Stimulated activated CD8-positive, alpha-beta memory T cell treated with anti-CD3 and anti-CD28 coated beads, Interleukin-7, amount 100 ng/mL, for 48 hours (primary cell): Measurements from ENCODE around the gene NUDCD3.
"Not testable (repeated sequence)": the region's sequence is repeated elsewhere in the genome, so short reads cannot be mapped to it uniquely, and the experiment has no call there.

Experiments
- DNase-seq, 2 donors: peaks; one replicate each; pipeline ENCODE4 v3.0.0-alpha.2; 2020; ENCODE audit warnings: low read depth in 1 of 2; ENCODE audit errors: extremely low read depth in 1 of 2

NUDCD3 gene

DNA sequence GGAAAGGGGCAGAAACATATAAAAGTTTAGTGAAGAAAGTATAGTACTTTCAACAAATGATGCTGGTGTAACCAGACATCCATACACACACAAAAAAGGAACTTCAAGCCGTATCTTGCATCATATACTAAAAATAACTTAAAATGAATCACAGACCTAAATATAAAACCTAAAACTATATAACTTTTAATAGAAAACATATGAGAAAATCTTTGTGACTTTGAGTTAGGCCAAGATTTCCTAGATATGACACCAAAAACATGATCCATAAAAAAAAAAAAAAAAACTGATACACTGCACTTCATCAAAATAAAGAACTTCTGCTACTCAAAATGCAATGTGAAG lies 40.9 kb downstream of the NUDCD3 start:
- no peak for DNase-seq

DNA sequence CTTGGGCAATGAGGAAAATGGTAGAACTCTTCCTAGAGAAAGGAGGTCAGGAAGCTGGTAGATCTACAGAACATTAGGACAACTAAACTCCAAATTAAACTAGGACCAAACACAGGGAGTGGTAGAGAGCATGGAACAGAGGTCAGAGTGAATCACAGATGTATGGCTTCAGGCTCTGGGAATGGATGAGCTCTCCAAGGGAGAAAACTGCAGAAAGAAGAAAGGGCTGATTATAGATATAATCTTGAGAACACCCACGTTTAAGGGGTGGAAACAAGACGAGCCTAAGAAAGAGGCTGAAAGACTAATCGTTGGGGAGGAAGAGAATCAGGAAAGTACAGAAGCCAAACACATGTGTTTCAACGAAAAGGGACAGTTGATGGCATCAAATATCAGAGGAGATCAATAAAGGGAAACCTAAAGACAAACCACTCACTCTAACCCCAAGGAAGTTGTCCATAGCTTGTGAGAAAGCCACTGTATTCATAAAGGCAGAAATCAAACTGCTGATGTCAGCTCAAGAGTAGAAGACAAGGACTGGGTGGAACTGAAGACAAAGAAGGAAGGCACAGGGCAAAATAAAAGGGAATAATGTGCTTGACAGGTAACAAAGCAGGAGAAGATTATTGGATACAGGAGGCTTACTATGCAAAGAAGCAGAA lies 41.4 kb downstream of the NUDCD3 start:
- DNase-seq = no peak

GRCh38 chr7:44447874-44448425 lies 42.5 kb downstream of the NUDCD3 start:
- DNase-seq = no peak

DNA sequence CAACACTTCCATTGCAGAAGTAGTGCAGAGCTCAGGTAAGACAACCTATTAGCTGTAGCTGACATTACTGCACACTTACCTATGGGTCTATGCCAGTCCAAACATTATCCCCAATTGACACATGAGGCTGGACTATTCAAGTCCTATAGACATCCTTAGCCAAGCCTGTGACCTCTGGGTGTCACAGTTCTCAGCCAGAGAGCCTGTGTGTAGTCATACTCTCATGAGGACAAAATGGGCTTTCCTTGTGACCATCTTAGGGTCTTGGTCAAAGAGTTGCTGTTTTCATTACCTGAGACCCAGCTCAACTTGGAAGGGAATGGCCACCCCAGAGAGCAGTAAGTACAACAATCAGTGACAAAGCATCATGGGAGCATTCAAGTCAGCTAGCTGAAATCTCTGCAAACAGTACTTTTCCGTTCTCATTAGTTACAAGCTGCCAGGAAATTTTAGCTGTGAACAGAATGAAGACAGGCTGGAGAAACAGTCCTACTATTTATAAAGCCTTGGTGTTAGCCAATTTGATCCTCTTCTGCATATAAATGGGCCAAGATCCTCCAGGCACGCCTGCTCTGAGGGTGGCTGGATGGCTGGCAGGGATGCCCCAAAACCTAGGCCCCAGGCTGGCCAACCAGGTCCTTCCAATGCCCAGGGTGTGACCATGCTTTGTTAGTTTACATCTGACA lies 44.3 kb downstream of the NUDCD3 start:
- no peak for DNase-seq

DNA sequence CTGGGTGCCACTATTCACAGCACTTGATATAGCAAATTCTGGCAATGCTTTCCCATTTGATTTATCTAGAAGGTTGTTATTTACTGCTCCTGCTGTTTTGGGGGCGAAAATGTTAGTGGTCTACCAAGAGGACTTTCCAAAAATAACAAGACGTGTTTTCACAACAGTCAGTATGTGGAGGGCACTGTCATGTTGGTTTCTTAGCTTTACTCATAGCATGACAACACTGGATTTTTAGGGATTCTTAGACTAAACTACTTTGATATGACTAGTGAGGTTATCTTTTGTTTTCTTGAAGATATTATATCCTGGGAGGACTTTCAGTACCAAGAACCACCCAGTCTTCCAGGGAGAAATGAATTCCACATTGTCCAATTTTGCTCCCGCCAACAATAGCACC lies 49.4 kb downstream of the NUDCD3 start:
- DNase-seq = no peak

- no peak for DNase-seq
Measured at GRCh38 chr7:44440577-44441078, 49.8 kb downstream of the NUDCD3 start.

DNA sequence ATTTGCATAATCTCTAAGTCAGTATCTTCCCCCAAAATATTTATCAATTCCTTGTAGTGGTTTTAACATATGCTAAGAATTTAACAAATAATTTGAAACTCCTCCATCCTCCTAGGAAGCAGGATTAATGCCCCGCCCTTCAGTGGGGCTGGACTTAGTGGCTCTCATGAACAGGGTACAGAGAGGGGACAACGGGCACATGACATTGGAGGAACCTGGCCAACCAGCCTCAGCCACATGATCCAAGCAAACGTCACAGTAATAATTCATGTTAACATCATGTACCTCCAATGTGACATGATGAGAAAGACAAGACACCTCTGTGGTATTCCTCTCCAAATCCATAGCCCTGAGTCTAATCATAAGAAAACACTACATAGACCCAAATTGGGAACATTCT lies 50.5 kb downstream of the NUDCD3 start:
- no peak for DNase-seq

- DNase-seq = no peak
Measured at GRCh38 chr7:44438816-44439215, 51.6 kb downstream of the NUDCD3 start.

- DNase-seq = no peak
Measured at GRCh38 chr7:44434201-44434600, 56.3 kb downstream of the NUDCD3 start.

DNA sequence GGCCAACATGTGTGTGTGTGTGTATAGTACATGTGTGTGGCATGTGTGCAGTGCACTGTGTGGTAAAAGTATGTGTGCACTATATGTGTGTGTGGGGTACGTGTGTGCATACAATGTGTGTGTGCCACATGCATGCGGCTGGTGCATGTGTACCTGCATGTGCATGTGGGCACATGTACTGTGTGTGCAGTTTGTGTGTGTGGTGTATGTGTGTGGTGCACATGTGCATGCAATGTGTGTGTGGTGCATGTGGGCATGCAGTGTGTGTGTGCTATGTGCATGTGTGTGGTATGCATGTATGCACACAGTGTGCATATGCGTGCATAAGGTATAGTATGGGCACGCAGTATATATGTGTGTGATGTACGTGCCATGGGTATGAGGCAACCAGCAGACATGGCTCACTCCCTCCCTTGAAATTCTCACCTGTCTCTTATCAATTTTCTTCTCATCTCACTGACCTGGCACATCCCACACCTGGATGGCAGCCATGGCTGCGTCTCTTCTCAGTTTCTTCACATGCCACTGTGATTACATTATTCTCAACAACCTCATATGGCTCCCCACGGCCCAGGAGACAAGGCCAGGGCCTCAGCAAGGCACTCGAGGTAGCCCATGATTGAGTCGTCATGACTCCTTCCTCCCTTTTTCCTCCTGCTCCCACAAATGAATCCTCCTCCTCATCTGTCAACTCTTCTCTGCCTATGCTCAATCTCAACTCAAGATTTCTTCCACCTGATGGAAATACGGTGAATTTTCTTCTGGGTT lies 57.0 kb downstream of the NUDCD3 start:
- no peak for DNase-seq

DNA sequence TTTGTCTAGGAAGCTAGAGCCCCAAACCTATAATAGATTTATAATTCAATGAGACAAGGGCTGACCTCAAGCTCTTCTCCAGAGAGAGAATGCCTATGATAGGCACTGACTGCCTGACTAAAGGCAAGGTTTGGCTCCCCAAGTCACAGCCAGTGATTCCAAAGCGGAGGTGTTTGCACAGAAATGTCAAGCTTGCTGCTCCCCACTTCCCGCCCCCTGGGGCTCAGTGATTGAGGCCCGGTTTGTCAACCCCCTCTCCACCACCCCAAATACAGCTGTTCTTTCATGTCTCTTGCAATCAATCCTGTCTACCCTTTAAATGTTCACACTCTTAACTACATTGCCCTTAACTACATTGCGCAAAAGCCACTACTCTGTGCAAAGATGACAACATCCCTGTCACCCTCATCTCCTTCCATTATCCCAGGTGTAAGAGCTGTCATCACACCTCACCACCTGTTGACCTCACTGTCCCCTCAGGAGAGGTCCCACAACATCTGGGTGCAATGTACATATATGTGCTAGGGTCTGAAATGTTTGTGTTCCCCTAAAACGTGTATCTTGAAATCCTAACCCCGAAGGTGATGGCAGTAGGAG lies 58.0 kb downstream of the NUDCD3 start:
- no peak for DNase-seq

- DNase-seq = no peak
Measured at GRCh38 chr7:44431091-44431608, 59.3 kb downstream of the NUDCD3 start.

DNA sequence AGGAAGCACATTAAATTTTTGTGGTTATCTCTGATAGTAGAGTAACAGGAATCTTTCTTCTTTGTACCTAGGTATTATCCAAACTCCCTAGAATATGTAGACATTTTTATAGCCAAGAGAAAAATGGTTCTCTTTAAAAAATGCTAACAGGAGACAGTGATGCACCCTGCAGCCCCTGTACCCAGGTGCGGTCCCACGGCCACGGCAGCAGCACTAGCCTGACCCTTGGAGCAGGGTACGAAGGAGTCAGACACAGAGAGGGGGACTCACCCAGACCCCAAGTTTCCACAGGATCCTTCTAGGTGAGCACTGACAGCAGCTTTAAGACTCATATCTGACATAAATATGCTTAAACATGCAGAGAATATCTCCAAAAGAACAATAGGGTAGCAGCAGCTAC lies 60.4 kb downstream of the NUDCD3 start:
- no peak for DNase-seq

DNA sequence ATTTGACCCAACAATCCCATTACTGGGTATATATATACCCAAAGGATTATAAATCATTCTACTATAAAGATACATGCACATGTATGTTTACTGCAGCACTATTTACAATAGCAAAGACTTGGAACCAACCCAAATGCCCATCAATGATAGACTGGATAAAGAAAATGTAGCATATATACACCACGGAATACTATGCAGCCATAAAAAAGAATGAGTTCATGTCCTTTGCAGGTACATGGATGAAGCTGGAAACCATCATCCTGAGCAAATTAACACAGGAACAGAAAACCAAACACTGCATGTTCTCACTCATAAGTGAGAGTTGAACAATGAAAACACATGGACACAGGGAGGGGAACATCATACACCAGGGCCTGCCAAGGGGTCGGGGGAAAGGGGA lies 65.7 kb downstream of the NUDCD3 start:
- DNase-seq = not testable (repeated sequence)

GRCh38 chr7:44416941-44417340 lies 73.5 kb downstream of the NUDCD3 start:
- no peak for DNase-seq

DNA sequence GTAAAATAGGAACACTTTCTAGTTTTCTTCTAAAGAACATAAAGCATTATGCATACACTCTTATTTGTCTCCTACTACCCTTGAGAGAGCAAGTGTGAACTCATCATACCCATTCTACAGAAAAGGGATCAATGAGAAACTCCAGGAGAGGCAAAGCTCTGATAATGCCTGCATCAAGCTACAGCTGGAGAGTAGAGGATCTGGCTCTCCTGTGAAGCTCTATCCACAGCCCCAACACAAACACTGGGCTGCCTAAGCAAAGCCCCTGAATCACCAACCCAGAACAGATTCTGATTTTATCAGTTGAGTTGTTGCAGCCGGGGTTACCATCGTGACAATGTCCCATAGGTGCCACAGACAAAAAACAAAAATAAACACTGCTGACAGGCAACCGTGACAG lies 74.9 kb downstream of the NUDCD3 start:
- DNase-seq = no peak

DNA sequence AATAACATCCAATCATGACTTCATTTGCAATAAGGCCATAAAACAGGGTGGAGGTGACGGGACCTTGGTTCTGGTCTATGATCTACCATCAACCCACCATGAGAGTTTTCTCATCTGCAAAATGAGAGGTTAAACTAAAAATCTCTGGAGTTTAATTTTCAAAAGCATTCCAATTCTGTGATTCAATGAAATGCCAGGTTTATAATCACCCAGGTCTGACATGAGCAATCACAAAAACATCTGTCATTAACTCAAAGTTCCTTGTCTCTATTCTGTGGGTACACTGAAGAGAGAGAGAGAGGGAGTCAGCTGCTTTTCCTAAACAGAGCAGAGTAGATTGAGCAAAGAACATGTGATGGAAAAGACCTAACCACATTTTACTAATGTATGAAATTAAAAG lies 75.4 kb downstream of the NUDCD3 start:
- DNase-seq = no peak

GRCh38 chr7:44411306-44411705 lies 79.2 kb downstream of the NUDCD3 start:
- no peak for DNase-seq

DNA sequence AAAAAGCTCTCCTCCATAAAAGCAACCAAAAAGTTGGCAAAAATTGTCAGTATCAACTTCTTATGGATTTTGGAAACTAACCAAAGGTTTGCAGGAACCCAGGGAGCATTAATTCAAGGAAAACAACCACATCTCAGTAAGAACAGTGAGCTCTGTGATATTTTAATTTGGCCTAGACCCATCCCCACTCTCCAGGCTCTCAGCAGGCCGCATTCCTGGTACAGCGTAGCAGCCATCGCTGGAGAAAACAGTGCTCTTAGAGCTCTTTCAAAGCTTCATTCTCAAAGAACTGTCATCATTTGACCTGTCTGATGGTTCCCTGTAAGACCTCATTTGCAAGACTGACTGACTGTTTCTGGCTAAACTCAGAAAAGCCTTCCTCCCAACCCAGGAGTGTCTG lies 81.9 kb downstream of the NUDCD3 start:
- no peak for DNase-seq

DNA sequence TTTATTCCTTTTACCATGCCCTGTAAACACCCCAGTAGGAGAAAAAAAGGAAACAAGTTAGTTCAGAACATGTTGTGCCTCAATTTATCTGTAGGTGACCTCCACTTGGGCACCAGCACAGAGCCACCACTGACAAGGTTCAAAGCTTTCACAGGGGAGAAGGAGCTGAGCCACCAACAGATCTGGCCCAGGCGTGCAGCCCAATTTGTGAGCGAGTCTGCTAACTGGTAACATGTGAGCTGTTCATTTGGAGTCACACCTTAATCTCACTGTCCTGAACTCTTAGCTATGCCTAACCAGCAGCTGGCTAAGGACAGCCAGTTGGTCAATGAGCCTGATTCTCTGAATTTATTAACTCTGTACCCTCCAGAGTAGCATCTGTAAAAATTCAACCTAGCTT lies 86.7 kb downstream of the NUDCD3 start:
- DNase-seq = no peak

- DNase-seq = no peak
Measured at GRCh38 chr7:44403176-44403759, 87.2 kb downstream of the NUDCD3 start.
